ENCODE measurements around the gene PSMF1.
A peak's percentile ranks its signal among the peaks of the same experiment; 100 is the strongest.

Gene PSMF1

GRCh38 chr20:1178623-1179022, 60.2 kb downstream of the PSMF1 start:
- Histone ChIP-seq H3K4me1 (ENCODE audit: insufficient read depth, low read length) (no peaks in the 10 kb centered on the region), H3K9me3 (ENCODE audit: low read length) (no peaks in the 10 kb centered on the region), H3K36me3 (ENCODE audit: insufficient read depth, low read length) (peaks cover 10% of the 10 kb centered on the region), H2AFZ (ENCODE audit: low read depth, low read length) (no peak overlapping the region), H3K27me3 (ENCODE audit: insufficient read depth, low read length) (no peaks in the 10 kb centered on the region), H3K4me3 (ENCODE audit: low read length) (no peak overlapping the region)

GRCh38 chr20:1180949-1181348, 62.5 kb downstream of the PSMF1 start:
- Histone ChIP-seq H3K27me3 (ENCODE audit: insufficient read depth, low read length) (no peaks in the 10 kb centered on the region), H3K36me3 (ENCODE audit: insufficient read depth, low read length) (peaks cover 5% of the 10 kb centered on the region), H2AFZ (ENCODE audit: low read depth, low read length) (no peak overlapping the region), H3K4me3 (ENCODE audit: low read length) (no peak overlapping the region), H3K4me1 (ENCODE audit: insufficient read depth, low read length) (peaks cover 5% of the 10 kb centered on the region), H3K9me3 (ENCODE audit: low read length) (no peaks in the 10 kb centered on the region)

- no peaks in the 10 kb centered on the region for H3K27me3 ChIP-seq (ENCODE audit: insufficient read depth, low read length)
- no peaks in the 10 kb centered on the region for H3K36me3 ChIP-seq (ENCODE audit: insufficient read depth, low read length)
- no peak overlapping the region for H3K4me3 ChIP-seq (ENCODE audit: low read length)
- H2AFZ ChIP-seq (ENCODE audit: low read depth, low read length) = no peak overlapping the region
- H3K9me3 ChIP-seq (ENCODE audit: low read length) = no peaks in the 10 kb centered on the region
- peaks cover 5% of the 10 kb centered on the region for H3K4me1 ChIP-seq (ENCODE audit: insufficient read depth, low read length)
Observed at GRCh38 chr20:1182106-1182505, 63.7 kb downstream of the PSMF1 start.

GRCh38 chr20:1183153-1183552, 64.8 kb downstream of the PSMF1 start:
- no peak overlapping the region for H3K4me3 ChIP-seq (ENCODE audit: low read length)
- no peaks in the 10 kb centered on the region for H3K36me3 ChIP-seq (ENCODE audit: insufficient read depth, low read length)
- peaks cover 12% of the 10 kb centered on the region for H3K4me1 ChIP-seq (ENCODE audit: insufficient read depth, low read length)
- no peaks in the 10 kb centered on the region for H3K27me3 ChIP-seq (ENCODE audit: insufficient read depth, low read length)
- peaks cover under 1% of the 10 kb centered on the region for H3K9me3 ChIP-seq (ENCODE audit: low read length)
- no peak overlapping the region for H2AFZ ChIP-seq (ENCODE audit: low read depth, low read length)

- H2AFZ ChIP-seq (ENCODE audit: low read depth, low read length) = no peak overlapping the region
- H3K4me1 ChIP-seq (ENCODE audit: insufficient read depth, low read length) = peaks cover 15% of the 10 kb centered on the region
- peaks cover 3% of the 10 kb centered on the region for H3K9me3 ChIP-seq (ENCODE audit: low read length)
- no peaks in the 10 kb centered on the region for H3K36me3 ChIP-seq (ENCODE audit: insufficient read depth, low read length)
- no peaks in the 10 kb centered on the region for H3K27me3 ChIP-seq (ENCODE audit: insufficient read depth, low read length)
- peak overlapping the region; percentile 49 for H3K4me3 ChIP-seq (ENCODE audit: low read length)
Observed at GRCh38 chr20:1184260-1184637, 65.8 kb downstream of the PSMF1 start.

GRCh38 chr20:1184638-1185315, 66.4 kb downstream of the PSMF1 start, which contains the start of gene TMEM74B:
TMEM74B (minus strand) TSS chr20:1184981; CDS start chr20:1183801, 1,180 bp downstream.
- Histone ChIP-seq H3K4me3 (ENCODE audit: low read length) (peak within 1 kb of the TSS; percentile 49), H3K36me3 (ENCODE audit: insufficient read depth, low read length) (no peaks in the 10 kb centered on the region), H3K27me3 (ENCODE audit: insufficient read depth, low read length) (no peaks in the 10 kb centered on the region), H3K9me3 (ENCODE audit: low read length) (peaks cover 3% of the 10 kb centered on the region), H3K4me1 (ENCODE audit: insufficient read depth, low read length) (peaks cover 15% of the 10 kb centered on the region), H2AFZ (ENCODE audit: low read depth, low read length) (peak within 1 kb of the TSS; percentile 59)

GRCh38 chr20:1185316-1185741, 66.9 kb downstream of the PSMF1 start:
- peaks cover 15% of the 10 kb centered on the region for H3K4me1 ChIP-seq (ENCODE audit: insufficient read depth, low read length)
- H3K36me3 ChIP-seq (ENCODE audit: insufficient read depth, low read length) = no peaks in the 10 kb centered on the region
- peaks cover 3% of the 10 kb centered on the region for H3K9me3 ChIP-seq (ENCODE audit: low read length)
- H3K4me3 ChIP-seq (ENCODE audit: low read length) = peak overlapping the region; percentile 49
- H2AFZ ChIP-seq (ENCODE audit: low read depth, low read length) = peak overlapping the region; percentile 59
- no peaks in the 10 kb centered on the region for H3K27me3 ChIP-seq (ENCODE audit: insufficient read depth, low read length)

- Histone ChIP-seq H3K9me3 (ENCODE audit: low read length) (peaks cover 3% of the 10 kb centered on the region), H3K36me3 (ENCODE audit: insufficient read depth, low read length) (no peaks in the 10 kb centered on the region), H3K4me3 (ENCODE audit: low read length) (peak overlapping the region; percentile 49), H2AFZ (ENCODE audit: low read depth, low read length) (no peak overlapping the region), H3K27me3 (ENCODE audit: insufficient read depth, low read length) (no peaks in the 10 kb centered on the region), H3K4me1 (ENCODE audit: insufficient read depth, low read length) (peaks cover 15% of the 10 kb centered on the region)
Observed at GRCh38 chr20:1185790-1186334, 67.5 kb downstream of the PSMF1 start.

- Histone ChIP-seq H3K4me1 (ENCODE audit: insufficient read depth, low read length) (peaks cover 15% of the 10 kb centered on the region), H3K4me3 (ENCODE audit: low read length) (no peak overlapping the region), H2AFZ (ENCODE audit: low read depth, low read length) (no peak overlapping the region), H3K27me3 (ENCODE audit: insufficient read depth, low read length) (no peaks in the 10 kb centered on the region), H3K36me3 (ENCODE audit: insufficient read depth, low read length) (no peaks in the 10 kb centered on the region), H3K9me3 (ENCODE audit: low read length) (peaks cover 3% of the 10 kb centered on the region)
Observed at GRCh38 chr20:1186367-1186991, 68.1 kb downstream of the PSMF1 start.

- peaks cover 15% of the 10 kb centered on the region for H3K4me1 ChIP-seq (ENCODE audit: insufficient read depth, low read length)
- no peak overlapping the region for H2AFZ ChIP-seq (ENCODE audit: low read depth, low read length)
- H3K9me3 ChIP-seq (ENCODE audit: low read length) = peaks cover 3% of the 10 kb centered on the region
- no peak overlapping the region for H3K4me3 ChIP-seq (ENCODE audit: low read length)
- no peaks in the 10 kb centered on the region for H3K36me3 ChIP-seq (ENCODE audit: insufficient read depth, low read length)
- H3K27me3 ChIP-seq (ENCODE audit: insufficient read depth, low read length) = no peaks in the 10 kb centered on the region
Observed at GRCh38 chr20:1187605-1188171, 69.3 kb downstream of the PSMF1 start.

- Histone ChIP-seq H3K9me3 (ENCODE audit: low read length) (peaks cover 3% of the 10 kb centered on the region), H2AFZ (ENCODE audit: low read depth, low read length) (no peak overlapping the region), H3K4me3 (ENCODE audit: low read length) (no peak overlapping the region), H3K4me1 (ENCODE audit: insufficient read depth, low read length) (peaks cover 15% of the 10 kb centered on the region), H3K27me3 (ENCODE audit: insufficient read depth, low read length) (no peaks in the 10 kb centered on the region), H3K36me3 (ENCODE audit: insufficient read depth, low read length) (no peaks in the 10 kb centered on the region)
Observed at GRCh38 chr20:1188347-1188746, 69.9 kb downstream of the PSMF1 start.

- H2AFZ ChIP-seq (ENCODE audit: low read depth, low read length) = no peak overlapping the region
- H3K27me3 ChIP-seq (ENCODE audit: insufficient read depth, low read length) = peaks cover 4% of the 10 kb centered on the region
- peaks cover 3% of the 10 kb centered on the region for H3K9me3 ChIP-seq (ENCODE audit: low read length)
- H3K4me3 ChIP-seq (ENCODE audit: low read length) = no peak overlapping the region
- H3K36me3 ChIP-seq (ENCODE audit: insufficient read depth, low read length) = no peaks in the 10 kb centered on the region
- H3K4me1 ChIP-seq (ENCODE audit: insufficient read depth, low read length) = peaks cover 11% of the 10 kb centered on the region
Observed at GRCh38 chr20:1189827-1190226, 71.4 kb downstream of the PSMF1 start.

GRCh38 chr20:1190847-1191246, 72.4 kb downstream of the PSMF1 start:
- Histone ChIP-seq H3K9me3 (ENCODE audit: low read length) (peaks cover 3% of the 10 kb centered on the region), H3K4me3 (ENCODE audit: low read length) (no peak overlapping the region), H3K36me3 (ENCODE audit: insufficient read depth, low read length) (no peaks in the 10 kb centered on the region), H2AFZ (ENCODE audit: low read depth, low read length) (no peak overlapping the region), H3K27me3 (ENCODE audit: insufficient read depth, low read length) (peaks cover 4% of the 10 kb centered on the region), H3K4me1 (ENCODE audit: insufficient read depth, low read length) (peaks cover 11% of the 10 kb centered on the region)

All from neuron (in vitro differentiated cells).